Stimulated activated CD8-positive, alpha-beta memory T cell treated with anti-CD3 and anti-CD28 coated beads, Interleukin-4, amount 100 ng/mL, for 24 hours (primary cell): Measurements from ENCODE around the gene OR11L1.

ENCODE experiments used
- DNase-seq: peaks from one replicate; pipeline ENCODE4 v3.0.0-alpha.2; 2020; ENCODE audit warnings: low read depth

The OR11L1 gene

GRCh38 chr1:247797518-247797917, 44.2 kb downstream of the OR11L1 start:
- no peak for DNase-seq
